Keratinocyte (primary cell): ENCODE measurements around the gene PRUNE1.

Experiments used
- CTCF ChIP-seq, 3 experiments: IDR thresholded peaks in 1 of 3; conservative IDR thresholded peaks in 1 of 3; optimal IDR thresholded peaks in 1 of 3; 2 replicates in 2 of 3; 3 replicates in 1 of 3; pipeline versions ENCODE3 to v1.5.1; 2011; ENCODE audit warnings: low read length in 3 of 3, mild to moderate bottlenecking in 3 of 3, moderate library complexity in 2 of 3, control low read depth in 1 of 3, inconsistent platforms in 1 of 3; ENCODE audit not compliant: insufficient read depth in 2 of 3; ENCODE audit errors: extremely low read depth in 1 of 3
- EZH2 ChIP-seq: IDR thresholded peaks from one replicate; pipeline ENCODE4 v1.6.1; 2012; ENCODE audit warnings: inconsistent platforms, mild to moderate bottlenecking, low read length, moderate library complexity

- TF ChIP-seq CTCF (optimal IDR thresholded peaks at IDR 0.05 in 1 of 3, IDR thresholded peaks at IDR 0.05 in 1 of 3, conservative IDR thresholded peaks at IDR 0.05 in 1 of 3; ENCODE audit: extremely low read depth in 1 of 3, insufficient read depth in 2 of 3, low read length in 3 of 3) (no peak), EZH2 (no peak)
These were observed 12.8 kb upstream of the PRUNE1 start for GRCh38 chr1:150995460-150995859.
